CD4-positive, alpha-beta T cell treated with Interleukin-17A for 1 hour (primary cell): Measurements from ENCODE around the gene PLSCR4.

Experiments used
- DNase-seq: peaks from one replicate; pipeline ENCODE4 v3.0.0-alpha.2; 2020

The PLSCR4 gene

GRCh38 chr3:146189519-146190173, 61.3 kb downstream of the PLSCR4 start:
- DNase-seq: peak; percentile 24

- DNase-seq: no peak
These were observed 63.5 kb downstream of the PLSCR4 start for GRCh38 chr3:146187334-146187950.

- no peak for DNase-seq
These were observed 66.5 kb downstream of the PLSCR4 start for GRCh38 chr3:146184241-146185015.

- DNase-seq: no peak
These were observed 69.7 kb downstream of the PLSCR4 start for GRCh38 chr3:146181216-146181615.

DNA sequence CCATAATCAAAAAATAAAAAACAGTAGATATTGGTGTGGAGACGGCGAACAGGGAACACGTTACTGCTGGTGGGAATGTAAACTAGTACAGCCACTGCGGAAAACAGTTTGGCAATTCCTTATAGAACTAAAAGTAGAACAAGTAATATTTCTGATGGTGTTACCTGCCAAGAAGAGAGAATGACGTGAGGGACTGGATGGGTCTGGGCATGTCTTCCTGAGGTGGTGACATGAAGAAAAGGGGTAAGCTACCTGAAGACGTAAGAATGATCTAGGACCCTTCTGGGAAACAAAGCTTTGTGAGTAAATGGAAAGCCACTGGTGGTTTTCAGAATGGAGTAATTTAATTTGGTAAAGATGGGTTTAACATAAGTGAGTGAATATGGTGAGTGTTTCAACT, 70.5 kb downstream of the PLSCR4 start:
- no peak for DNase-seq

GRCh38 chr3:146178006-146178689, 72.8 kb downstream of the PLSCR4 start:
- DNase-seq: no peak

GRCh38 chr3:146177519-146177918, 73.4 kb downstream of the PLSCR4 start:
- DNase-seq: no peak

DNA sequence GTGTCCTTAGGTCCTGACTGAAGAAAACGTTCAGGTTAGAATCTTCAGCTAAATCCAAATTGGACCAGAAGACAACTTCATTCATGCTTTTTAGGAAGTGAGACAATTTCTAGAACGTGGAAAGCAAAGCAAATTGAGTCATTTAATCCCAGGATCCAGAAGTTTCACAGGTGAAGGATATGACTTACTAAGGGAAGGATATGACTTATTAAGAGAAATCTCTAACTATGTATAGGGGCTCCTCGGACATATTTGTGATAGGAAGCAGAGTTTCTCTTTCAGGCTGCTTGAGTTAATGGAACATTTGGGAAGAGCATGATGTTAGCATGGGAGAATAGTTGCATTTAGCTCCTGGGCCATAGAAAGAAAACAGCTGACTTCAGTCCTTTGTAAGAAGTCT, 73.8 kb downstream of the PLSCR4 start:
- no peak for DNase-seq

DNA sequence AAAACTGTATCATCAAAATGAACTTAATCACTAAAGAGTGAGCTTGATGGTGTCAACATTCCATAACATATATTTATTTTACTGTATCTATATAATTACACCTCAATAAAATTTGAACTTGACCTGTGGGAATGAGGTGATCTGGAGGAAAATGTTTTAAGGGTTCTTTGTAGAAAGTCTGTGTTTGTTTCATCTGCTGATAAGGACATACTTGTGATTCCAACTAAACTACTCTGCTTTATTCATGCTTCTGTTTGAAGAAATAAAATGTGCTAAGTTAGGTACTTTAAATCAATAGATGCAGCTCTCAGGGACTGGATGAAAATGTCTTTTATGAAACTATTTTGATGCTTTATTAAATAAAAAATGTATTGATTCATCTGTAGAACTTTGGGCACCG, 78.3 kb downstream of the PLSCR4 start:
- DNase-seq: no peak

- DNase-seq: no peak
These were observed 80.3 kb downstream of the PLSCR4 start for GRCh38 chr3:146170591-146170990.

DNA sequence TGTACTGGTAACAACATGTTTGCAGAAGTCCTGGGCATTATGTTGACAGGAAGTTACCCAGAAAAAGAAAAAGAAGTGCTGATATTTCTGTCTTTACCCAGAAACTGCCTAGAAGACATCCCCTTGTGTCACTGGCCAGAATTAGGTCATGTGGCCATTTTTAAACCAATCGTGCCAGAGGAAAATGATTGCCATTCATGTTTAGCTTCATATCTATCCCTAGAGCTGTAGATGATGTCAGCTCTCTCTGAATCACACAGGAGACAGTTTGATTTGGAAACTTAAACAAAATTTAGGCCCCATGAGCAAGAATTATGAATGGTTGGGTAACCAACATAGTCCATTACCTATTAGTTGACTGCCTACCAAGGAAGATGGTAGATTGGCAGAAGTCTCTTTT, 81.0 kb downstream of the PLSCR4 start:
- DNase-seq: no peak

DNA sequence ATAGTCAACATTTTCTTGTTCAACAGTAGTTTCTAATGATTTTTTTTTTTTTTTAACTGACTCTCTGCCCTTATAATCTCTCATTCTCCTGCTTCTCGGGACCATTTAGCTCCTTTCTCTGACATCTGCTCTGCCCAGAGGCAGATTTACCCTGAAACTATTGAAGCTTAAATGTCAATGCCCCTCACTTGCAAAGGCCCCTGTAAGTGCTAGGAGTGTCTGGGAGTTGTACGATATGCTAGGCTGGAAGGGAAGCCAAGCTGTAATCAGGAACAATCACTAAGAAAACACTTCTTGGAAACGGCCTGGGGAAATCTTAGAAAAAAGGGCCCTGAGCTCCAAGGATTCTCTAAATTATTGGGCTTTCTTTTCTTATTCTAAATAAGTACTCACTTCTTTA, 84.1 kb downstream of the PLSCR4 start:
- no peak for DNase-seq

GRCh38 chr3:146166415-146166821, 84.5 kb downstream of the PLSCR4 start:
- no peak for DNase-seq

DNA sequence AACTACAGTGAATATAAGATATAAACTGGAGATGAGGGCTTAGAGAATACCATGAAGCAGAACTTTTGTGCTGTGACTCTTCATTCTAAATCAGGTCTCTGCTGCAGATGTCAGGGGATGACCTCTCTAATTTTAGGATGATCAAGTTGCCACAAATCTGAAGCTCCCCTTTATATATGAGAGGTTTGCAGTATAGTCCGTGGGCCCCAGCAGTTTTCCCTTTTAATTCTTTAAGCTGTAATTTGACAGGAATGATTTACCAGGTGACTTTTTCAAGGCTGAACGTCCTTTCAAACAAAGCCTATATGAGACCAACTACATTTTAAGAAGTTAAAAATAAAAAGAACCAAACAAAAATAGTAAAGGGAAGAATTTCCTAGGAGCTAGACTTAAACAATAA, 85.0 kb downstream of the PLSCR4 start:
- no peak for DNase-seq

DNA sequence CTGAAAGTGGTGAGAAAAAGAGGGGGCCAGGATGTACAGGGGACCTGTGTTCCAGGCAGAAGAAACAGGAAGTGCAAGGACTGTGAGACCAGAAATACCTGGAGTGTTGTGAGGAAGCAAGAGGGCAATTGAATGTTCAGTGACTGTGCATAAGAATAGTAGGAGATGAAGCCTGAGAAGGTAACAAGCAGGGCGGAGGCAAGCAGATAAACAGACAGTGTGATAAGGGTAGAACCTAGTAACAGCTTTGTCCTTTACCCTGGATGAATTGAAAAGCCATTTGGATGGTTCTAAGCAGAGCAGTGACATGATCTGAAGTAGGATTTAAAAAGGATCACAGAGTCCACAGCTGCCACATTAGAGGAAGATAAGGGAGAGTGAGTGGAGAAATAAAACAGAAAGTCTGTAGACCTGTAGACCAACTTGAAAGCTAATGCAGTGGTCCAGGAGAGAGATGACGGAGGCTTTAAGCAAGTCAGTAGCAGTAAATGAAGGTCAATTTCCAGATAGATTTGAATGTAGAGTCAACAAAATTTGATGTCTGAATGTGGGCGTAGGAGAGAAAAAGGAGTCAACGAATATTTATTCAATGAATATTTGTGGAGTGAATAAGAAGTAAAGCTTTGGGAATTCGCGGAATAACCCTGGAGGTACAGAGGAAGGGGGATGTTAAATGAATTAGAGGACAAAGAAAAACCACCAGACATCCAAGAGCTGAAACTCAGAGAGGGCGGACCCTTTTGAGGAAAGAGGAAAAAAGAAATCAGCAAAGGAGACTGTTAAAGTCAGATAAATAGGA, 85.7 kb downstream of the PLSCR4 start:
- DNase-seq: no peak

DNA sequence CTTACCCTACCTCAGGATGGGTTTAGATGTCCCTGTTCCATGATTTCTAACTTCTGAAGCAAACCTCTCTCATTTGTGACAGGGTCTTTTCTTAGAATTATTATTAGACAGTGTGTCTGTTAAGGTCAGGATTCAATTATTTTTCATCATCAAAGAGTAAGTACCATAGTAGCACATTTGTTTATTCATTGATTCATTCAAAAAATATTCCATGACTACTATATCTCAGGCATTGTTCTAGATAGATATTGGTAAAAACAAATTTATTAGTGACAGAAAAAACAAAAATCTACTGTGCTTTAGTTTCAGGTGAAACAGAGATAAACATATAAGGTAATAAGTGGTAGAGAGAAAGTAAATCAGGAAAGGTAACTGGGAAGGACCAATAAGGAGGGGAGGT, 86.4 kb downstream of the PLSCR4 start:
- DNase-seq: no peak

- no peak for DNase-seq
These were observed 86.8 kb downstream of the PLSCR4 start for GRCh38 chr3:146164071-146164470.

- no peak for DNase-seq
These were observed 87.3 kb downstream of the PLSCR4 start for GRCh38 chr3:146163584-146163983.

DNA sequence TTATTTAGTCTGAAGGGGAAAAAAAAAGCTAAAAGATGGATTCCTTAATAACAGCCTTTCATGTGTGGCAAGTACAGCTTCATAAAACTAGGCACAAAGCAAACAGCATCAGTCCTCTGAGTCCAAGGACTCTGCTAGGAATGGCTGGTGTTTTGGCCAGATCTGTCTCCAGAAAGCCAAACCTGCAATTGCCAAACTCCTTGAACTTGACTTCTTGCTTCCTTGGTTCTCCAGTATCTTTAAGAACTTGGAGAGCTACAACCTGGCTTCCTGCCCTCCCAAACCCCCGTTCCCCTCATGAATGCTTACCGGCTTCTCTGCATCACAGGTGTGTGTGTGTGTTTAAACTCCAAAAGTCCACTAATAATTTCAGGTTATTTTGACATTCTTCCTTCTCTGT, 88.3 kb downstream of the PLSCR4 start:
- DNase-seq: no peak

GRCh38 chr3:146161663-146162002, 89.3 kb downstream of the PLSCR4 start:
- no peak for DNase-seq

DNA sequence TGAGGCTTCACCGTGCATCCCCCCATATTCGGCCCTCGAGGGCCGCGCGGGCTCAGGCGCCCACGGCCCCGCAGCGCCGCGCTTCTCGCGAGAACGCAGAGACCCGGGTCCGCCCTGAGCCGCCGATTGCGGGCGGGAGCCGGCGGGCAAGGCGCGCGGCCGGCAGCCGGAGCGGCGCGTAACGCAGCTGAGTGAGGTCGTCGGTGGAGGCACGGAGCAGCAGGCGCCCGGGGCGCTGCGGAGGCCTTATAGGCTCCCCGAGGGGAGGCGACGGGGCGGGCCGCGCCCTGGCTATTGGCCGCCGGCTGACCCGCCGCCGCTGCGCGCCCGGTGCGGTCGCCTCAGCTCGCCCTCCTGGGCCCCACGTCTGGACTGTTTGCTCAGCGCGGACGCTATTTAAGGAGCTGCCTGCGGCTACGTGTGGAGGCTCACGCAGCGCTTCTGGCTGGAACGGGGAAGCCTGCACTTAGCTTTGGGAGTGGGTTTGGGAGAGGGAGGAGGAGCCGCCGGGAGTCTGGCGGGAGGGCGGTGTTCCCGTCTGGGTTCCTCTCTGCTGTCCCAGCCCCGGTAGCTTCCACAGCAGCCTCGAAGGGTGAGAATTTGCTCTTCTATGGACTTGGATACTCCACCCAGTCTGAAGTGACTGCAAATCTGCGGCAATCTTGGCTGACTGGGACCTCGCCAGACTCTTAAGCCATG, 89.8 kb downstream of the PLSCR4 start, which contains the start of gene PLOD2:
Gene PLOD2 (minus strand): TSS at position 221 of the 699 bp plus-strand sequence. CDS start 195 bp downstream, at position 26.
- no peak for DNase-seq

- DNase-seq: no peak
These were observed 90.5 kb downstream of the PLSCR4 start for GRCh38 chr3:146160321-146160963.
